ENCODE data around the gene PTGES3L. TPM values are rescaled to one million over a fixed set of nuclear protein-coding genes. Genes with fewer than 3 reads are reported as not detected.

Gene PTGES3L
- total RNA-seq, 2 donors from 2014 or later: 3.4 to 3.9 TPM

DNA sequence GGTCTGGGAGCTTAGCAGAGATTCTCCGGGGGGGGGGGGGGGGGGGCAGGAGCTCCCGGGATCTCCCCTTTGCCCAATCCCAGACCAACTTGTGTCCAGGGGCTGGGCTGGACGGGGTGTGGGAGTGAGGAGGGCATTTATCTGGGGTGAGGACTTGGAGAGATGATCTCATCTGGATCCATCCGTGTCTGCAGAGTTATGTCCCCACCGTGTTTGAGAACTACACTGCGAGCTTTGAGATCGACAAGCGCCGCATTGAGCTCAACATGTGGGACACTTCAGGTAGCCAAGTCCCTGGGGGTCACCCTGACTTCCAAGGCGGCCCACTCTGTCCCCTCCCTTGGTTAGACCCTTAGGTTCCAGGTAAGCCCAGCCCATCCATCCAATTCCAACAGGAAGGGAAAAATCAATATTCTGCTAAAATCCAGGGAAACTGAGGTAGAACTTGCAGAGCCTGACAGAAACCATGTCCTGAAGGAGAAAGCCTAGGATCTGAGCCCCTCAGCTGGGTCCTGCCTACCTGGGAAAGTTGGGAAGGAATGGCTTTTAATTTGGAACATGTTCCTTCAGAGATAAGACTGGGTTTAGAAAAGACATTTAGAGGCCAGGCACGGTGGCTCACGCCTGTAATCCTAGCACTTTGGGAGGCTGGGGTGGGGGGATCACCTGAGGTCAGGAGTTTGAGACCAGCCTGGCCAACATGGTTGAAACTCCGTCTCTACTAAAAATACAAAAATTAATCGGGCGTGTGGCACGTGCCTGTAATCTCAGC lies 46.1 kb upstream of the PTGES3L start:
- H3K36me3 ChIP-seq: no peaks in the 10 kb centered on the region
- 54% methylated on average over 16 of the region's 16 CpGs for WGBS
- H3K9me3 ChIP-seq: no peaks in the 10 kb centered on the region
- no peaks in the 10 kb centered on the region for H3K4me1 ChIP-seq (replicated peaks)
- intact Hi-C loops (cut with DNase I): no loop called here
- H3K27me3 ChIP-seq (replicated peaks; ENCODE audit: insufficient read depth): no peaks in the 10 kb centered on the region
- no peak for DNase-seq (ENCODE audit: low spot score)
- no peak for TF ChIP-seq POLR2AphosphoS5 (IDR thresholded peaks at IDR 0.05)
- no peak for TF ChIP-seq CTCF (IDR thresholded peaks at IDR 0.05)
- no peak for TF ChIP-seq POLR2A (IDR thresholded peaks at IDR 0.05)
- H3K27ac ChIP-seq: peak overlapping the region in 1 of 2 donors; percentile 86
- H3K4me3 ChIP-seq: no peak overlapping the region

DNA sequence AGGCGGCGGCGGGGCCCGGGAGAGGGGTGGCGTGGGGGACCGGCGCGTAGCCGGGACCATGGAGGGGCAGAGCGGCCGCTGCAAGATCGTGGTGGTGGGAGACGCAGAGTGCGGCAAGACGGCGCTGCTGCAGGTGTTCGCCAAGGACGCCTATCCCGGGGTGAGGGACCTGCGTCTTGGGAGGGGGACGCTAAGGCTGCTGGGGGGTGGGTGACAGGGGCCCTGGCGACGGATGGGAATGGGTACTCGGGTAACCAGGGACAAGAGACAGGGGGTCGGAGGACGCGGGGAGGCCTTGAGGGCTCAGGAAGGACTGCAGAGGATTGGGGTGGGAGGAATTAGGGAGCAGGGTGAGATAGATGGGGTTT lies 45.4 kb upstream of the PTGES3L start:
- 5% methylated on average over 27 of the region's 27 CpGs for WGBS
- no peaks in the 10 kb centered on the region for H3K9me3 ChIP-seq
- H3K27me3 ChIP-seq (replicated peaks; ENCODE audit: insufficient read depth): no peaks in the 10 kb centered on the region
- H3K4me3 ChIP-seq: peak overlapping the region; percentile 35 to 39
- peak overlapping the region; percentile 68 to 86 for H3K27ac ChIP-seq
- H3K36me3 ChIP-seq: no peaks in the 10 kb centered on the region
- intact Hi-C loops (cut with DNase I): no loop called here
- no peaks in the 10 kb centered on the region for H3K4me1 ChIP-seq (replicated peaks)
- no peak for TF ChIP-seq POLR2AphosphoS5 (IDR thresholded peaks at IDR 0.05)
- no peak for DNase-seq (ENCODE audit: low spot score)

DNA sequence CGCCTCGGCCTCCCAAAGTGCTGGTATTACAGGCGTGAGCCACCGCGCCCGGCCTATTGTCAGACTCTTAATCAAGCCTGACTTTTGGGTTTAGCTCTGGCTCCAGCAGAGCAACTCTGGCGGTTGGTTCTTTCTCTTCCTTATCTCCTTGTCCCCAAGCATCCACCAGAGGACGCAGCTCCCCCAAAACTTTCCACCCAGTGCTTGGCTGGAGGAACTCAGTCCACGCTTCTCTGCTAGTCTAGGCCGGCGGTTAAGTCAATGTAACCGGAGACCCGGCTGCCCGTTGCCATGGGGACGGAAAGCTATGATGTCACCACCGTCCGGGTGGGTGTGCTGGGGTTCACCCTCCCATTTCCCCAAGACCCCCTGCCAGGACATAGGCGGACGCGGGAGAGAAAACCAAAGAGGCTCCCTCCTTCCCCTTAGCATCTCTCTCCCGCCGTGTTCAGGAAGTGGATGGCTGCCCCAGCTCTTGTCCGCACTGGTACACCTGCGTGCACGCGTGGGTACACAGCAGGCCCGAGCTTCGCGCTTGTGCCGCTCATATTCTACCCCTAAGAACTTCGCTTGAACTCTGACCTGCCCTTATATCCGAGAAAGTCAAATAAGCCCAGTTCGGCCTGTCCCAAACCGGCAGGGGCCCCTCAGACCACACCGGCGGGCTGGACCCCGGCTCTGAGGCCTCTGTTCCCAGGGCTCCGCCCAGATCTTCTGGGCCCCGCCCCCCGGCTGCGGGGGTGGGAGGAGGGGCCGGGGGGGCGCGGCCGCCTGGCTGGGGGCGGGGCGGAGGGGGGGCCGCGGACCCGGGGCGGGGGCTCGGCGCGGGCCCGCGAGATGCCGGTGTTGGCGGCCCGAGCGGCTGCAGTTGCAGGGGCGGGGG lies 44.8 kb upstream of the PTGES3L start, which contains the start of gene RND2:
TSS of gene RND2 (plus strand) at position 825 of the 883 bp plus-strand sequence. CDS start 117 bp downstream, outside the sequence.
- no peaks in the 10 kb centered on the region for H3K27me3 ChIP-seq (replicated peaks; ENCODE audit: insufficient read depth)
- peak within 1 kb of the TSS; percentile 68 to 86 for H3K27ac ChIP-seq
- H3K36me3 ChIP-seq: no peaks in the 10 kb centered on the region
- WGBS: under 1% methylated on average over 38 of the region's 61 CpGs
- DNase-seq (ENCODE audit: low spot score): peak; percentile 87
- TF ChIP-seq CTCF (IDR thresholded peaks at IDR 0.05): peak; percentile 58 to 95 (median 72)
- peak; percentile 79 for TF ChIP-seq POLR2AphosphoS5 (IDR thresholded peaks at IDR 0.05)
- peak; percentile 59 for TF ChIP-seq POLR2A (IDR thresholded peaks at IDR 0.05)
- peak within 1 kb of the TSS; percentile 35 to 39 for H3K4me3 ChIP-seq
- peaks cover 5% of the 10 kb centered on the region for H3K4me1 ChIP-seq (replicated peaks)
- H3K9me3 ChIP-seq: no peaks in the 10 kb centered on the region
- intact Hi-C loops (cut with DNase I): loop anchor here (5.0 kb wide), 1 partner anchor 103 kb away; the partner anchor contains the start of gene BRCA1

DNA sequence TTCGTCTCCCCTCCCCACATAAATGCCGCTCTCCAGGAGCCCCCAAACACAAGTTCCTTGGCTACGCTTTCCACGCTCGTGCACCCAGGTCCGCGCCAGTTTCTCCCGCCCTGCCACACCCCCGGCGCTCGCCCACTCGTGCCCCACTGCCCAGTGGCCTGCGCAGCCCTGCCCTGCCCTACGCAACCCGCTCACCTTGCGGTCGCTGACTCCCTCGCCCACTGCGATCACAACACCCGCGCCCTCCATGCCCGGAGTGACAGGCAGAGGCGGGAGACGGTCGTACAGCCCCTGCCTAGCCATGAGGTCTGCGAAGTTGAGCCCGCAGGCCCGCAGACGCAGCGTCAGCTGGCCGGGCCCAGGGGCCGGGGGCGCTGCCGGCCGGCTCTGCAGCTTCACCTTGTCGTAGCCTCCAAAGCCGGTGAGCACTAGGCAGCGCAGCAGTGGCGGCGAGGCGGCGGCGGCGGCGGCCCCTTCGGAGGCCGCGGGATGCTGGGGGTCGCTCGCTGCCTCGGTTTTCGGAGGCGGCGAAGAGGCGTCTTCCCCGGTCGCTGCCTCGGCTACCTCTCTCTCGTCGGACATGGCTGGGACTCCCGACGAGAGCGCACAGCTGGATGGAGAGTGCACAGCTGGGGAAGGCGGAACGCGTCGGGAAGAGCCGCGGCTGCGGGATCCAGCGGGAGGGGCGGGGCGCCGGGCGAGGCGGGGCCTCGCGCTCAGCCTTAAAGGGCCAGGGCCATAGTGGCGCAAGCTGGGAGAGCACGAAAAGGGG lies 42.0 kb upstream of the PTGES3L start, which contains the start of gene VAT1:
TSS of gene VAT1 (minus strand) at position 645 of the 772 bp plus-strand sequence. CDS start at position 582, 63 bp downstream.
- DNase-seq (ENCODE audit: low spot score): peak; percentile 74
- TF ChIP-seq POLR2A (IDR thresholded peaks at IDR 0.05) (peak; percentile 77), POLR2AphosphoS5 (IDR thresholded peaks at IDR 0.05) (peak; percentile 58), CTCF (IDR thresholded peaks at IDR 0.05) (no peak)
- H3K27me3 ChIP-seq (replicated peaks; ENCODE audit: insufficient read depth): no peaks in the 10 kb centered on the region
- peak within 1 kb of the TSS; percentile 80 to 85 for H3K27ac ChIP-seq
- under 1% methylated on average over 70 of the region's 80 CpGs for WGBS
- peaks cover 5% of the 10 kb centered on the region for H3K4me1 ChIP-seq (replicated peaks)
- H3K36me3 ChIP-seq: no peaks in the 10 kb centered on the region
- peak within 1 kb of the TSS; percentile 75 to 91 for H3K4me3 ChIP-seq
- H3K9me3 ChIP-seq: no peaks in the 10 kb centered on the region
- intact Hi-C loops (cut with DNase I): loop anchor here (5.0 kb wide), 1 partner anchor 105 kb away; the partner anchor contains the start of gene BRCA1
